GM23338 (cell line): ENCODE measurements around the gene KRT31.

Source experiments
- CREB1 ChIP-seq: fragments of 250-450 bp; sonication (Bioruptor Pico); IDR thresholded peaks from 2 replicates; pipeline ENCODE4 v1.5.0; 2020; ENCODE audit warnings: low read depth, mild to moderate bottlenecking, moderate library complexity
- EZH2phosphoT487 ChIP-seq: fragments of 200-600 bp; sonication (generic); IDR thresholded peaks from one replicate; pipeline ENCODE4 v1.8.1; 2018; ENCODE audit warnings: antibody characterized with exemption; ENCODE audit not compliant: unreplicated experiment
- POLR2AphosphoS5 ChIP-seq: IDR thresholded peaks from 2 replicates; pipeline ENCODE4 v1.6.1; 2016; ENCODE audit warnings: antibody characterized with exemption, low read depth
- STAT1 ChIP-seq: IDR thresholded peaks from one replicate; pipeline ENCODE4 v1.6.1; 2016; ENCODE audit warnings: antibody characterized with exemption; ENCODE audit not compliant: unreplicated experiment
- TF ChIP-seq, protein P1 (sequence below), 2 experiments: fragments of 200-600 bp in 1 of 2; sonication (generic) in 1 of 2; conservative IDR thresholded peaks; 2 replicates each; pipeline versions ENCODE4 v1.5.1 to v1.6.1; 2016 to 2017; ENCODE audit warnings: antibody characterized with exemption in 2 of 2, low read depth in 2 of 2, mild to moderate bottlenecking in 2 of 2, moderate library complexity in 1 of 2

DNA sequence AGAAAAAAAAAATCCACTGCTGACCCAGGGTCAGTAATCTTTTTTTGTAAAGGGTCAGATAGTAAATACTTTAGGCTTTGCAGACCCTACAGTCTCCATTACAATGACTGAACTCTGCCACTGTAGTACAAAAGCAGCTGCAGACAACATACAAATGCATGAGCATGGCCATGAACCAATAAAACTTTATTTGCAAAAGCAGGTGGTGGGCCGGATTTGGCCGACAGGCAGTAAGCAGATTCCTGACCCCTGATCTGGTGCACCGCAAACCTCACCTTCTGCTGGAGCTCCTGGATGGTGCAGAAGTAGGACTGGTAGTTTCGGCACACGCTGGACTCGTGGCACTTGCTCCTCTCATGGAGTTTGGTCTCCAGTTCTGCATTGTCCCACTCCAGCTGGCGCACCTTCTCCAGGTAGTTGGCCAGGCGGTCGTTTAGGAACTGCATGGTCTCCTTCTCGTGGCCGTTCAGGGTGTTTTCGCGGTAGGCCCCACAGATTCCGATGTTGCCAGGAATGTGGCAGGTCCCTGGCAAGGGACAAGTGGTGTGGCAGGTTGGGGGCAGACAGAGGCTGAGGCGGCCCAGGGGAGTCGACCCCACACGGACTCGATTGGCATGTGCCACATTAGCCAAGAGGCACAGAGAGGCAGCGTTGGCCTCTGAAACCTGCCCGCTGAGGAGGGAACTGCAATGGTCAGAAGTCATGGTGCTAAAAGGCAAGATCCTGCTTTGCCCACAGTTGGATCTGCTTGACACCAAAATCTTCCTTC is 13.8 kb upstream of the KRT31 start:
- TF ChIP-seq, protein P1, sequence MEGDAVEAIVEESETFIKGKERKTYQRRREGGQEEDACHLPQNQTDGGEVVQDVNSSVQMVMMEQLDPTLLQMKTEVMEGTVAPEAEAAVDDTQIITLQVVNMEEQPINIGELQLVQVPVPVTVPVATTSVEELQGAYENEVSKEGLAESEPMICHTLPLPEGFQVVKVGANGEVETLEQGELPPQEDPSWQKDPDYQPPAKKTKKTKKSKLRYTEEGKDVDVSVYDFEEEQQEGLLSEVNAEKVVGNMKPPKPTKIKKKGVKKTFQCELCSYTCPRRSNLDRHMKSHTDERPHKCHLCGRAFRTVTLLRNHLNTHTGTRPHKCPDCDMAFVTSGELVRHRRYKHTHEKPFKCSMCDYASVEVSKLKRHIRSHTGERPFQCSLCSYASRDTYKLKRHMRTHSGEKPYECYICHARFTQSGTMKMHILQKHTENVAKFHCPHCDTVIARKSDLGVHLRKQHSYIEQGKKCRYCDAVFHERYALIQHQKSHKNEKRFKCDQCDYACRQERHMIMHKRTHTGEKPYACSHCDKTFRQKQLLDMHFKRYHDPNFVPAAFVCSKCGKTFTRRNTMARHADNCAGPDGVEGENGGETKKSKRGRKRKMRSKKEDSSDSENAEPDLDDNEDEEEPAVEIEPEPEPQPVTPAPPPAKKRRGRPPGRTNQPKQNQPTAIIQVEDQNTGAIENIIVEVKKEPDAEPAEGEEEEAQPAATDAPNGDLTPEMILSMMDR (conservative IDR thresholded peaks at IDR 0.05; ENCODE audit: low read depth in 2 of 2) = no peak
- TF ChIP-seq POLR2AphosphoS5 = no peak
- no peak for TF ChIP-seq CREB1
- no peak for TF ChIP-seq EZH2phosphoT487
- no peak for TF ChIP-seq STAT1
